Keratinocyte (primary cell): ENCODE results near the gene SPECC1L. TPM values are rescaled to one million over a fixed set of nuclear protein-coding genes. Genes with fewer than 3 reads are reported as not detected.

Experiments
- DNase-seq: peaks from one replicate; pipeline ENCODE4 v3.0.0-alpha.2; 2011; ENCODE audit warnings: low read depth, missing footprints, low spot score
- FAIRE-seq: peaks from 2 replicates; lab custom pipeline; 2011; peaks lifted over from hg19 to GRCh38; lab: Jason Lieb, UNC
- H2AFZ ChIP-seq: 2 replicates; pipeline ENCODE4 v1.6.0; 2012; ENCODE audit warnings: low read length, control low read depth, inconsistent platforms; ENCODE audit not compliant: control insufficient read depth
- H3K27ac ChIP-seq: 2 replicates; pipeline ENCODE4 v1.5.1; 2011; ENCODE audit warnings: low read length; ENCODE audit not compliant: control insufficient read depth, insufficient read depth
- H3K27me3 ChIP-seq: 3 replicates; pipeline ENCODE4 v1.6.0; 2011; ENCODE audit warnings: low read length; ENCODE audit not compliant: control insufficient read depth, insufficient read depth; ENCODE audit errors: extremely low read depth
- H3K36me3 ChIP-seq, 2 experiments: 2 replicates in 1 of 2; 3 replicates in 1 of 2; pipeline ENCODE4 v1.5.1; 2011; ENCODE audit warnings: low read length in 2 of 2, mild to moderate bottlenecking in 1 of 2; ENCODE audit not compliant: control insufficient read depth in 2 of 2, insufficient read depth in 2 of 2; ENCODE audit errors: extremely low read depth in 1 of 2
- H3K4me1 ChIP-seq: 3 replicates; pipeline ENCODE4 v1.5.1; 2011; ENCODE audit warnings: low read length; ENCODE audit not compliant: control insufficient read depth, insufficient read depth; ENCODE audit errors: extremely low read depth
- H3K4me2 ChIP-seq: 3 replicates; pipeline ENCODE4 v1.6.0; 2011; ENCODE audit warnings: low read depth, low read length; ENCODE audit not compliant: control insufficient read depth, insufficient read depth; ENCODE audit errors: extremely low read depth
- H3K4me3 ChIP-seq, 3 experiments: fragments of 200-600 bp in 1 of 3; sonication (generic) in 1 of 3; 2 replicates in 2 of 3; 3 replicates in 1 of 3; pipeline ENCODE4 v1.5.1; 2011 to 2016; ENCODE audit warnings: low read length in 3 of 3, mild to moderate bottlenecking in 3 of 3, control low read depth in 2 of 3, inconsistent platforms in 1 of 3, low read depth in 1 of 3, mixed read lengths in 1 of 3, mixed run types in 1 of 3, moderate library complexity in 1 of 3; ENCODE audit not compliant: control insufficient read depth in 2 of 3, insufficient read depth in 2 of 3; ENCODE audit errors: extremely low read depth in 1 of 3
- H3K79me2 ChIP-seq: 2 replicates; pipeline ENCODE4 v1.6.0; 2012; ENCODE audit warnings: low read length; ENCODE audit not compliant: control insufficient read depth, insufficient read depth
- H3K9ac ChIP-seq: 3 replicates; pipeline ENCODE4 v1.6.0; 2011; ENCODE audit warnings: low read length; ENCODE audit not compliant: control insufficient read depth, insufficient read depth; ENCODE audit errors: extremely low read depth
- H3K9me1 ChIP-seq: 3 replicates; pipeline ENCODE4 v1.6.0; 2011; ENCODE audit warnings: low read length; ENCODE audit not compliant: control insufficient read depth, insufficient read depth; ENCODE audit errors: extremely low read depth
- H3K9me3 ChIP-seq: 2 replicates; pipeline ENCODE4 v1.5.1; 2012; ENCODE audit warnings: low read depth, low read length; ENCODE audit not compliant: control insufficient read depth
- H4K20me1 ChIP-seq: 3 replicates; pipeline ENCODE4 v1.6.0; 2011; ENCODE audit warnings: low read length; ENCODE audit not compliant: control insufficient read depth, insufficient read depth; ENCODE audit errors: extremely low read depth
- EZH2 ChIP-seq: IDR thresholded peaks from one replicate; pipeline ENCODE4 v1.6.1; 2012; ENCODE audit warnings: inconsistent platforms, mild to moderate bottlenecking, low read length, moderate library complexity
- dilution Hi-C: fragments of 300-500 bp; cut with MboI; formaldehyde crosslinking; loops from one replicate; pipeline ENCODE4 v1.7.0; 2020; ENCODE audit warnings: low sequenced_read_pairs; ENCODE audit not compliant: extremely low pct_ligation_motif_present
- polyA plus RNA-seq, 5 experiments: library from polyadenylated mRNA; depleted of rRNA in 3 of 5; stranded (reverse) in 3 of 5; stranded (forward) in 1 of 5; unstranded in 1 of 5; fragments of >200 nt; gene quantifications; 1 replicate in 1 of 5; 2 replicates in 3 of 5; 3 replicates in 1 of 5; pipeline versions ENCODE4 v1.2.1 to v1.2.3, GENCODE V29; 2011 to 2012; ENCODE audit warnings: missing spikeins in 2 of 5, low read depth in 1 of 5, low replicate concordance in 1 of 5
- TF ChIP-seq, protein P1 (sequence below), 3 experiments: IDR thresholded peaks in 1 of 3; conservative IDR thresholded peaks in 1 of 3; optimal IDR thresholded peaks in 1 of 3; 2 replicates in 2 of 3; 3 replicates in 1 of 3; pipeline versions ENCODE3 to v1.5.1; 2011; ENCODE audit warnings: low read length in 3 of 3, mild to moderate bottlenecking in 3 of 3, moderate library complexity in 2 of 3, control low read depth in 1 of 3, inconsistent platforms in 1 of 3; ENCODE audit not compliant: insufficient read depth in 2 of 3; ENCODE audit errors: extremely low read depth in 1 of 3

Gene SPECC1L
- polyA plus RNA-seq, 1 donor (not counting 4 experiments of a cell fraction or from before 2014, with no cell fraction given): 19.3 TPM

DNA sequence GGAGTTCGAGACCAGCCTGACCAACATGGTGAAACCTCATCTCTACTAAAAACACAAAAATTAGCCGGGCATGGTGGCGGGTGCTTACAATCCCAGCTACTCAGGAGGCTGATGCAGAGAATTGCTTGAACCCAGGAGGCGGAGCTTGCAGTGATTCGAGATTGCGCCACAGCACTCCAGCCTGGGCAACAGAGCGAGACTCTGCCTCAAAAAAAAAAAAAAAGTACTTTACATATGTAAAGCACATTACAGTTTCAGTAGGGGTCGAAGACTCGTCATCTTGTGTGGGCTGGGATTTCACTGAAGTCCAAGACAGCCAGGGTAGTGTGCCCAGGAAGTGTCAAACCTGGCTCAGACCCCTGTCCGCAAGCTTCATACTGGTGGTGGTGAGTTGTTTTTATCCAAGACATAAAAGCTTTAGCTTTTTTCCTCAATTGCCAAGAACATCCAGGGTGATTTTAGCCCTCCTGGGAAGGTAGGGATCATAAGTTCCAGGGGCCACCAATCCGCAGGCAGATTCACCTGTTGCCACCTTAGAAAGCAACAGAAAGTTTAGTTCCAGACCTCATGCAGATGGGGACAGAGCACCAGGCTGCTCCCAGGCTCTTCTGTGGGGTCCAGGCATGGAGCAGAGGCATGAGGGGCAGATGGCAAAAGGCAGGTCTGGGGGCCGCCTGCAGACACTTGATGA is 135.1 kb downstream of the SPECC1L start:
- peaks cover 10 to 33% of the 10 kb centered on the region in 2 experiments for H3K36me3 ChIP-seq
- no peaks in the 10 kb centered on the region for H3K79me2 ChIP-seq
- DNase-seq: no peak
- no peaks in the 10 kb centered on the region for H3K27me3 ChIP-seq
- H3K4me1 ChIP-seq: peaks cover 22% of the 10 kb centered on the region
- no peak overlapping the region for H3K4me2 ChIP-seq
- dilution Hi-C loops: no loop called here
- no peak overlapping the region for H3K4me3 ChIP-seq
- no peak for TF ChIP-seq EZH2
- TF ChIP-seq, protein P1, sequence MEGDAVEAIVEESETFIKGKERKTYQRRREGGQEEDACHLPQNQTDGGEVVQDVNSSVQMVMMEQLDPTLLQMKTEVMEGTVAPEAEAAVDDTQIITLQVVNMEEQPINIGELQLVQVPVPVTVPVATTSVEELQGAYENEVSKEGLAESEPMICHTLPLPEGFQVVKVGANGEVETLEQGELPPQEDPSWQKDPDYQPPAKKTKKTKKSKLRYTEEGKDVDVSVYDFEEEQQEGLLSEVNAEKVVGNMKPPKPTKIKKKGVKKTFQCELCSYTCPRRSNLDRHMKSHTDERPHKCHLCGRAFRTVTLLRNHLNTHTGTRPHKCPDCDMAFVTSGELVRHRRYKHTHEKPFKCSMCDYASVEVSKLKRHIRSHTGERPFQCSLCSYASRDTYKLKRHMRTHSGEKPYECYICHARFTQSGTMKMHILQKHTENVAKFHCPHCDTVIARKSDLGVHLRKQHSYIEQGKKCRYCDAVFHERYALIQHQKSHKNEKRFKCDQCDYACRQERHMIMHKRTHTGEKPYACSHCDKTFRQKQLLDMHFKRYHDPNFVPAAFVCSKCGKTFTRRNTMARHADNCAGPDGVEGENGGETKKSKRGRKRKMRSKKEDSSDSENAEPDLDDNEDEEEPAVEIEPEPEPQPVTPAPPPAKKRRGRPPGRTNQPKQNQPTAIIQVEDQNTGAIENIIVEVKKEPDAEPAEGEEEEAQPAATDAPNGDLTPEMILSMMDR (optimal IDR thresholded peaks at IDR 0.05 in 1 of 3, IDR thresholded peaks at IDR 0.05 in 1 of 3, conservative IDR thresholded peaks at IDR 0.05 in 1 of 3; ENCODE audit: extremely low read depth in 1 of 3, insufficient read depth in 2 of 3, low read length in 3 of 3): no peak
- H4K20me1 ChIP-seq: peaks cover 9% of the 10 kb centered on the region
- no peaks in the 10 kb centered on the region for H3K9me3 ChIP-seq
- H3K27ac ChIP-seq: no peak overlapping the region
- H3K9me1 ChIP-seq: peaks cover 2% of the 10 kb centered on the region
- FAIRE-seq: no peak
- no peak overlapping the region for H2AFZ ChIP-seq
- H3K9ac ChIP-seq: no peak overlapping the region

DNA sequence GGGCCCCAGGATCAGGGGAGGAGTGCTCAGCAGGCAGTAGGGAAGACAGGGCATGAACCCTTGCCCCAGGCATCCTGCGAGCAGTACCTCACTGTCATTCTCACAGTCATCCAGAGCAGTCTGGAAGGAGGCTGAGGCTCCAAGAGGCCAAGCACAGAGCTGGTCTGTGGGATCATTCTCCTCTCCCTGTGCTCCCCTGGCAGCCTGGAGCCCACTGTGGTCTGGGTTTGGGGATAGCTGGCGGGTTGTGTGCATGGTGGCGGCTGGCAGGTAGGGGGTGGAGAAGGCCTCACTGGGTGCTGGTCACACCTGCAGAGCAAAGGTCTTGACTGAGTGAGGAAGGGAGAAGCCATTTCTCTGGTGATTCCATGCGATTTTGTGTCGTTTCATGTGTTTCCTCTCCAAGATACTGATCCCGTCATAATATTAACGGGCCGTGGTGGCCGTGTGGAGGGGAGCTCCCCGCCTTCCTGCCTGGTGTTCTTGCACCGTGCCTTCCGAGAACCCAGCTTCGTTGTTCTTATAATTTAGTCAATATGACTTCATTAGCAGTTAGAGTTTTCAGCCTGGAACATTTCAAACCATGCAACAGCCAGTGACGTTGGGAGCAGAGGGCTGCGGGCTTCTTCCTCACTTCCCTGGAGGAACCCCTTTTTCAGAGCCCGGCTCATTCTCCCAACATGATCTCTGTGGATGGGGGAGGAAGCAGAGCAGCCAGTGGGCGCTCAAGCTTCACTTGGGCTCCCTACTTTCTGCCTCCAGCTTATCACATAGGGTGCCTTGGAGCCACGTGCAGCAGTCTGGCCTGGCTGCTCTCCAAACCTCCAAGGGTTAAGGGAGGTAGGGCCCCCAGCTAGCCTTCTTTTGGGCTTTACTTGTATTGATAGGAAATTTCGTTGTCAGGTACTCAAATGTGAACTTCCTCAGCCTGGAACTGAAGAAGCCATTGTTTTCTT is 136.0 kb downstream of the SPECC1L start:
- Histone ChIP-seq H3K4me1 (peaks cover 22% of the 10 kb centered on the region), H3K9me3 (no peaks in the 10 kb centered on the region), H3K27me3 (no peaks in the 10 kb centered on the region), H4K20me1 (peaks cover 9% of the 10 kb centered on the region), H3K9me1 (peaks cover 2% of the 10 kb centered on the region), H3K4me3 (no peak overlapping the region), H3K79me2 (no peaks in the 10 kb centered on the region), H3K36me3 (peaks cover 13 to 28% of the 10 kb centered on the region in 2 experiments), H3K27ac (no peak overlapping the region), H2AFZ (no peak overlapping the region), H3K4me2 (no peak overlapping the region), H3K9ac (no peak overlapping the region)
- DNase-seq (no peak), FAIRE-seq (no peak)
- no peak for TF ChIP-seq EZH2
- TF ChIP-seq, protein P1 (optimal IDR thresholded peaks at IDR 0.05 in 1 of 3, IDR thresholded peaks at IDR 0.05 in 1 of 3, conservative IDR thresholded peaks at IDR 0.05 in 1 of 3; ENCODE audit: extremely low read depth in 1 of 3, insufficient read depth in 2 of 3, low read length in 3 of 3): no peak
- dilution Hi-C loops: no loop called here
